Kidney epithelial cell (primary cell): ENCODE data around the gene EFHC1. TPM values are rescaled to one million over a fixed set of nuclear protein-coding genes. Genes with fewer than 3 reads are reported as not detected.
"Not testable (repeated sequence)": the region's sequence is repeated elsewhere in the genome, so short reads cannot be mapped to it uniquely, and the experiment has no call there.

Experiments used
- DNase-seq: peaks from one replicate; pipeline ENCODE4 v3.0.0-alpha.2; 2010; ENCODE audit warnings: low read depth
- H3K27me3 ChIP-seq: 2 replicates; pipeline ENCODE4 v1.6.0; 2011; ENCODE audit warnings: low read length; ENCODE audit not compliant: control insufficient read depth, insufficient read depth
- H3K36me3 ChIP-seq: 2 replicates; pipeline ENCODE4 v1.5.1; 2011; ENCODE audit warnings: low read length; ENCODE audit not compliant: control insufficient read depth, insufficient read depth
- H3K4me3 ChIP-seq: 2 replicates; pipeline ENCODE4 v1.5.1; 2011; ENCODE audit warnings: low read depth, mild to moderate bottlenecking, control low read depth, low read length
- total RNA-seq: library from RNA; depleted of rRNA; stranded (reverse); fragments of >200 nt; gene quantifications from 2 replicates; pipeline ENCODE4 v1.2.3, GENCODE V29; 2015
- TF ChIP-seq, protein P1 (sequence below): IDR thresholded peaks from 2 replicates; pipeline ENCODE4 v1.5.1; 2011; ENCODE audit warnings: mild to moderate bottlenecking, moderate library complexity, low read length, control low read depth, inconsistent platforms; ENCODE audit not compliant: insufficient read depth, poor library complexity, severe bottlenecking

The EFHC1 gene
- total RNA-seq, 1 donor from 2014 or later = 22.9 TPM

DNA sequence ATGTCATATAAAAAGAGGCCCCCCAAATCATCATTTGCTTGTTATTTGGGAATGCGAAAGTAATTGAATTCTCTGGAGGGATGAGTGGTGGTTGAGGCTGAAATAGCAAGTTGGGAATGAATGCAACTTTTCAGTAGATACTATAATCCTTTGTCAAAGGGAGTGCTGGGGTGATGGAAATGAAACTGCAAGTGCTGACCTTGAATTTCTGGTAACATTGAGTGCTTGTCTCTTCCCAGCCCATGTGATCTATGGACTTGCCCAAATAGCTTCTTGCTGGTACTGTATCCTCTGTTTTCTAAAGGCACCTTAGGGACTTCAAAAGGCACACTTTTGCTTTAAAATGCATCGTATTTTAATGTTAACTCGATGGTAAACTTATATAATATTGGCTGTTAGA, 43.4 kb upstream of the EFHC1 start:
- TF ChIP-seq, protein P1, sequence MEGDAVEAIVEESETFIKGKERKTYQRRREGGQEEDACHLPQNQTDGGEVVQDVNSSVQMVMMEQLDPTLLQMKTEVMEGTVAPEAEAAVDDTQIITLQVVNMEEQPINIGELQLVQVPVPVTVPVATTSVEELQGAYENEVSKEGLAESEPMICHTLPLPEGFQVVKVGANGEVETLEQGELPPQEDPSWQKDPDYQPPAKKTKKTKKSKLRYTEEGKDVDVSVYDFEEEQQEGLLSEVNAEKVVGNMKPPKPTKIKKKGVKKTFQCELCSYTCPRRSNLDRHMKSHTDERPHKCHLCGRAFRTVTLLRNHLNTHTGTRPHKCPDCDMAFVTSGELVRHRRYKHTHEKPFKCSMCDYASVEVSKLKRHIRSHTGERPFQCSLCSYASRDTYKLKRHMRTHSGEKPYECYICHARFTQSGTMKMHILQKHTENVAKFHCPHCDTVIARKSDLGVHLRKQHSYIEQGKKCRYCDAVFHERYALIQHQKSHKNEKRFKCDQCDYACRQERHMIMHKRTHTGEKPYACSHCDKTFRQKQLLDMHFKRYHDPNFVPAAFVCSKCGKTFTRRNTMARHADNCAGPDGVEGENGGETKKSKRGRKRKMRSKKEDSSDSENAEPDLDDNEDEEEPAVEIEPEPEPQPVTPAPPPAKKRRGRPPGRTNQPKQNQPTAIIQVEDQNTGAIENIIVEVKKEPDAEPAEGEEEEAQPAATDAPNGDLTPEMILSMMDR = no peak
- Histone ChIP-seq H3K4me3 (no peak overlapping the region), H3K27me3 (no peaks in the 10 kb centered on the region), H3K36me3 (no peaks in the 10 kb centered on the region)
- no peak for DNase-seq

DNA sequence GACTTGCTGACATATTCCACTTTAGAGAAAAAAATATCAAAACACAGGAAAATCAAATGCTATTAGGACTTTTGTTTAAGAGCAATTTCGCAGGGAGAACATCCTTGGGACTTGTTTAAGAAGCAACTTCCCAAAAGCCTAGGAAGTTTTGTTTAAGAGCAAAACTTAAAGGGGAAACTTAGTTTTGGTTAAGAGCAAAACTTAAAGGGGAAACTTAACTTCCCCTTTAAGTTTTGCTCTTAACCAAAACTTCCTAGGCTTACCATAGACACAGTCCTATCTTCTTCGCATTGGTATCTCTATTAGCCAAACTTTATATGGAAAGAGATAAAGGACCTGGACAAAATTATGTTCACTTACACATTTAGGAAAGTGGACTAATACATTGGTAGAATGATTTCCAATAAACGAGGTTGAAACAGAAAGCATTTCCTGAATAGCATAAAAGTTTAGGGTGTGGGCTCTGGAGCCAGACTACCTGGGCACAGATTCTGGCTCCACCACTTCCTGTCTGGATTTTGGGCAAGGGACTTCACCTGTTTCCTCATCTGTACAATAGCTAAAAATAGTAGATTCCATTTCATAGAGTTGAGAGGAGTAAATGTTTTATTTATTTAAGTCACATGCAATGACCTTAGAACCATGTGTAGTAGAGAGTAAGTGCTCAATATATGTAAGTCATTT, 42.5 kb upstream of the EFHC1 start:
- Histone ChIP-seq H3K27me3 (no peaks in the 10 kb centered on the region), H3K4me3 (no peak overlapping the region), H3K36me3 (no peaks in the 10 kb centered on the region)
- no peak for DNase-seq
- TF ChIP-seq, protein P1 = no peak

DNA sequence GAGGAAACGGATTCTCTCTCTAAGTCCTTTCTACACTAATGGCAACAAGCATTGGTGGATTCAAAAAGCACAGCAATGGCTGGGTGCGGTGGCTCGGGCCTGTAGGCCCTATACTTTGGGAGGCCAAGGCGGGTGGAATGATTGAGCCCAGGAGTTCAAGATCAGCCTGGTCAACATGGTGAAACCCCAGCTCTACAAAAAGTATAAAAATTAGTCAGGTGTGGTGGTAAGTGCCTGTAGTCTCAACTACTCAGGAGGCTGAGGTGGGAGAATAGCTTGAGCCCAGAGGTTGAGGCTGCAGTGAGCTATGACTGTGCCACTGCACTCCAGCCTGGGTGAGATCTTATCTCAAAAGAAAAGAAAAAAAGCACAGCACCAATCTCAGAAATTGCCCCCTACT, 38.9 kb upstream of the EFHC1 start:
- H3K4me3 ChIP-seq = no peak overlapping the region
- DNase-seq = no peak
- TF ChIP-seq, protein P1 = no peak
- H3K36me3 ChIP-seq = no peaks in the 10 kb centered on the region
- no peaks in the 10 kb centered on the region for H3K27me3 ChIP-seq

DNA sequence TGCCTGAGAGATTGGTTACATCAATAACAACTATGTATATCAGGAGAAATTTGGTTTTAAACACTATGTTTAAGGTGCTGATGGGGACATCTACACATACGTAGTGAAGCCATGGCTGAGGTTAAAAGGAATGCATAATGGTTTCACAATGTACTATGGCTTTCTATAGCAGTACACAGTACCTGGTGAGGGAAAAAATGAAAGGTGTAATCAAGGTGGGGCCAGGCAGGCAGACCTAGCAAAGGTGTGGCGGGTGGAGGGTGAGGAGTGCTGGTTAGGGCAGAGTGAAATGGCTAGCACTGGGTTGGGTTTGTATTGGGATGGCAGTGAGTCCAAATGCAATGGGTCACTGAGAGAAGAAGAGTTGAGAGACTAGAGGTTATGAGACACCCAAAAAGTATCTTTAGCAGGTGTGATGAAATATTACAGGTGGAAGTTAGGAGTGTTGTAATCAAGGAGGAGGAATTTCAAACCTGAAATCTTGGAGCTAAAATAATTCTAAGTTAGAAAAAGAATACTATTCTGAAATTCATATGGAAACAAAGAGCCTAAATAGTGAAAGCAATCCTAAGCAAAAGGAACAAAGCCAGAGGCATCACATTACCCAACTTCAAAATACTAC, 35.9 kb upstream of the EFHC1 start:
- TF ChIP-seq, protein P1 = no peak
- Histone ChIP-seq H3K27me3 (no peaks in the 10 kb centered on the region), H3K4me3 (no peak overlapping the region), H3K36me3 (no peaks in the 10 kb centered on the region)
- no peak for DNase-seq

DNA sequence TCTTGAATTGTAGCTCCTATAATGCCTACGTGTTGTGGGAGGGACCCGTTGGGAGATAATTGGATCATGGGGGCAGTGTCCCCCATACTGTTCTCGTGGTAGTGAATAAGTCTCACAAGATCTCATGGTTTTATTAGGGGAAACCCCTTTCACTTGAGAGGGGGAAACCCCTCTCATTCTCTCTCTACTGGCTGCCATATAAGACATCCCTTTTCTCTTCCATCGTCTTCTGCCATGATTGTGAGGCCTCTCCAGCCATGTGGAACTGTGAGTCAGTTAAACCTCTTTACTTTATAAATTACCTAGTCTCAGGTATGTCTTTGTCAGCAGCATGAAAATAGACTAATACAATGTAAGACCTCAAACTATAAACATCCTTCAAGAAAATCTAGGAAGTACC, 35.1 kb upstream of the EFHC1 start:
- Histone ChIP-seq H3K36me3 (no peaks in the 10 kb centered on the region), H3K27me3 (no peaks in the 10 kb centered on the region), H3K4me3 (no peak overlapping the region)
- TF ChIP-seq, protein P1 = no peak
- DNase-seq = no peak

DNA sequence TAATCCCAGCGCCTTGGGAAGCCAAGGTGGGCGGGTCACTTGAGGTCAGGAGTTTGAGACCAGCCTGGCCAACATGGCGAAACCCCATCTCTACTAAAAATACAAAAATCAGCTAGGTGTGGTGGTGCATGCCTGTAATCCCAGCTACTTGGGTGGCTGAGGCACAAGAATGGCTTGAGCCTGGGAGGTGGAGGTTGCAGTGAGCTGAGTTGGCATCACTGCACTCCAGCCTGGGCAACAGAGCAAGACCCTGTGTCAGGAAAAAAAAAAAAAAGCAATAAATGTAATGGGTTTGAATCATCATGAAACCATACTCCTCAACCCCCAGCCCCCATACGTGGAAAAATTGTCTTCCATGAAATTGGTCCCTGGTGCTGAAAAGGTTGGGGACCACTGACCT, 32.0 kb upstream of the EFHC1 start:
- H3K36me3 ChIP-seq, DNase-seq, H3K4me3 ChIP-seq, H3K27me3 ChIP-seq: not testable (repeated sequence)
